K562 (cell line): ENCODE results near the gene SLC25A40. TPM values are rescaled to one million over a fixed set of nuclear protein-coding genes. Genes with fewer than 3 reads are reported as not detected.

Experiments used
- CHD1 ChIP-seq: fragments of 200-600 bp; sonication (generic); IDR thresholded peaks from one replicate; pipeline ENCODE4 v1.6.1; 2012; ENCODE audit warnings: mild to moderate bottlenecking, moderate library complexity, low read length, inconsistent platforms
- SAP30 ChIP-seq: fragments of 200-600 bp; sonication (generic); IDR thresholded peaks from 2 replicates; pipeline ENCODE4 v1.6.1; 2012; ENCODE audit warnings: borderline replicate concordance, low read depth, mild to moderate bottlenecking, moderate library complexity, low read length, control low read depth, inconsistent platforms; ENCODE audit not compliant: insufficient read depth, poor library complexity, severe bottlenecking
- SIN3A ChIP-seq, 2 experiments: fragments of 150-350 bp in 1 of 2; IDR thresholded peaks; 2 replicates each; pipeline ENCODE4 v1.6.1; 2011 to 2016; ENCODE audit warnings: borderline replicate concordance in 2 of 2, low read depth in 2 of 2, low read length in 2 of 2, mild to moderate bottlenecking in 2 of 2, moderate library complexity in 2 of 2; ENCODE audit not compliant: control insufficient read depth in 1 of 2
- SMARCC2 ChIP-seq: fragments of 450-650 bp; IDR thresholded peaks from 2 replicates; pipeline ENCODE4 v1.6.1; 2017; ENCODE audit warnings: antibody characterized with exemption, moderate library complexity, mild to moderate bottlenecking, low read depth
- UBTF ChIP-seq, 2 experiments: IDR thresholded peaks; 2 replicates each; pipeline ENCODE4 v1.6.1; 2012; ENCODE audit warnings: improper control_type of control experiment in 2 of 2, low read depth in 2 of 2, low read length in 2 of 2, borderline replicate concordance in 1 of 2
- ZBTB7A ChIP-seq: IDR thresholded peaks from 2 replicates; pipeline ENCODE4 v1.6.1; 2011; ENCODE audit warnings: low read depth, mild to moderate bottlenecking, low read length, moderate library complexity, borderline replicate concordance; ENCODE audit not compliant: control insufficient read depth
- ZNF644 ChIP-seq: fragments of 200-800 bp; sonication (Bioruptor generic); IDR thresholded peaks from 2 replicates; pipeline ENCODE4 v1.6.1; 2016; ENCODE audit warnings: low read depth, missing genetic modification characterization, missing compliant biosample characterization
- polyA plus RNA-seq, 8 experiments: library from polyadenylated mRNA; depleted of rRNA in 4 of 8; stranded (reverse) in 5 of 8; unstranded in 3 of 8; fragments of >200 nt; fragmentation: Nextera tagmentation in 2 of 8; fragmentation: Illumina TruSeq in 1 of 8; extraction: Ambion mirVana in 2 of 8; extraction: Trizol in 1 of 8; gene quantifications; 2 replicates each; pipeline versions ENCODE4 v1.2.1 to v1.2.3, GENCODE V29; 2011 to 2014; ENCODE audit warnings: inconsistent platforms in 1 of 8, missing spikeins in 1 of 8
- total RNA-seq, 7 experiments: library from RNA; depleted of rRNA in 6 of 7; stranded (reverse); fragments of >200 nt in 6 of 7; fragmentation: Illumina TruSeq in 2 of 7; extraction: Trizol in 2 of 7; gene quantifications; 2 replicates each; pipeline versions ENCODE4 v1.2.1 to v1.2.3, GENCODE V29; 2011 to 2021; ENCODE audit warnings: low replicate concordance in 1 of 7
- TF ChIP-seq, protein P1 (sequence below): sonication (generic); formaldehyde crosslinking; IDR thresholded peaks from 2 replicates; pipeline ENCODE4 v1.8.0; 2022; ENCODE audit warnings: mild to moderate bottlenecking, missing genetic modification reagents, borderline replicate concordance

SLC25A40 gene
- total and polyA plus RNA-seq, 9 of the 15 experiments (the other 6 are each of a cell fraction or from before 2014, with no cell fraction given): 6.7 to 44.0 (median 26.5) TPM

DNA sequence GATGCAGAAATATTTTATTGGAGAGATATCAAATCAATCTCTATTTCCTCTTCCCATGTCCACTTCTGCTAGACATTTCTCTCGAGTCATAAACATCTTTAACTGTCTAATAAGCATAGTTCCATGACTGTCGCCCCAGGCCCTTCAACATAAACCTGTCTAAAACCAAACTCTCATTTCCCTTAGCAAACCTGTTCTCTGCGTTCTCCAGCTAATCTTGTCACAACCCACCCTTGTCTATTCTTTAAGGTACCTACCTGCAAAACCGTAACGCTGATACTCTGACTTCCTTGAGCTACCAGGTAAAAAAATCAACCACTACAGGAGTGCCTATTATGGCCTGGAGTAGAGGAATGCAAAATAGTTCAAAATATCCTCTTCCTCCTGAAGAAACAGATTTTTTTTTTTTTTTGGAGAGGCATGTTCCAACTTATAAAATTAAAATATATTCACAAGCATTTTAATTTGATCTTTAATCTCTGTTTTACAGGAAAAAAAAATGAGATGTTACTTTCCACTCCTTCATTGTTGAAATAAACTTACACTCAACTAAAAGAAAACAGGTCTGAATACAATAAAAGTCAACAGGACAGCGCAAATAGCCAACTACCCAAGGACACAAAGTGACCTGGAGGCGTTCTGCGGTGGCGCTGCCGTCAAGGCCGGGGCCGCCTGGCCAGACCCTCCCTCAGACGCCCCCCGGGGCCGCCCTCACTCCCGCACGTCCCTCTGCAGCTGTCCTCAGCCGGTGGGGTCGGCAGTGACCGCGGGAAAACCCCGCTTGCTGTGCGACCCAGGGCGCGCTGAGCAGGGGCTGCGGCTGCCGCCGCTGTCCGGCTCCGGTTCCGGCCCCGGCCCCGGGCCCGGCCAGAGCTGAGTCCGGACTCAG is 765 bp downstream of the SLC25A40 start (continued):
- peak; percentile 99 for TF ChIP-seq ZBTB7A
- peak; percentile 20 for TF ChIP-seq CHD1
- no peak for TF ChIP-seq ZNF644 (tag)
- TF ChIP-seq, protein P1, sequence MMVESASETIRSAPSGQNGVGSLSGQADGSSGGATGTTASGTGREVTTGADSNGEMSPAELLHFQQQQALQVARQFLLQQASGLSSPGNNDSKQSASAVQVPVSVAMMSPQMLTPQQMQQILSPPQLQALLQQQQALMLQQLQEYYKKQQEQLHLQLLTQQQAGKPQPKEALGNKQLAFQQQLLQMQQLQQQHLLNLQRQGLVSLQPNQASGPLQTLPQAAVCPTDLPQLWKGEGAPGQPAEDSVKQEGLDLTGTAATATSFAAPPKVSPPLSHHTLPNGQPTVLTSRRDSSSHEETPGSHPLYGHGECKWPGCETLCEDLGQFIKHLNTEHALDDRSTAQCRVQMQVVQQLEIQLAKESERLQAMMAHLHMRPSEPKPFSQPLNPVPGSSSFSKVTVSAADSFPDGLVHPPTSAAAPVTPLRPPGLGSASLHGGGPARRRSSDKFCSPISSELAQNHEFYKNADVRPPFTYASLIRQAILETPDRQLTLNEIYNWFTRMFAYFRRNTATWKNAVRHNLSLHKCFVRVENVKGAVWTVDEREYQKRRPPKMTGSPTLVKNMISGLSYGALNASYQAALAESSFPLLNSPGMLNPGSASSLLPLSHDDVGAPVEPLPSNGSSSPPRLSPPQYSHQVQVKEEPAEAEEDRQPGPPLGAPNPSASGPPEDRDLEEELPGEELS (CRISPR knock-in tag): 0 out of 2 replicates have a peak, but pooled peaks have one; percentile 61
- 0 out of 4 replicates have a peak, but pooled peaks of 1 of the 2 experiments have one; percentile 11 for TF ChIP-seq UBTF (IDR thresholded peaks at IDR 0.05; ENCODE audit: borderline replicate concordance in 1 of 2, low read depth in 2 of 2, low read length in 2 of 2)
- 0 out of 2 replicates have a peak, but pooled peaks have one; percentile 30 for TF ChIP-seq SMARCC2
- peak in 1 of 2 experiments; percentile 15; a peak in 1 of 4 replicates for TF ChIP-seq SIN3A (IDR thresholded peaks at IDR 0.05; ENCODE audit: borderline replicate concordance in 2 of 2, control insufficient read depth in 1 of 2, low read depth in 2 of 2, low read length in 2 of 2)
- peak; percentile 68 for TF ChIP-seq SAP30
